ENCODE results near the gene NLE1.

DNA sequence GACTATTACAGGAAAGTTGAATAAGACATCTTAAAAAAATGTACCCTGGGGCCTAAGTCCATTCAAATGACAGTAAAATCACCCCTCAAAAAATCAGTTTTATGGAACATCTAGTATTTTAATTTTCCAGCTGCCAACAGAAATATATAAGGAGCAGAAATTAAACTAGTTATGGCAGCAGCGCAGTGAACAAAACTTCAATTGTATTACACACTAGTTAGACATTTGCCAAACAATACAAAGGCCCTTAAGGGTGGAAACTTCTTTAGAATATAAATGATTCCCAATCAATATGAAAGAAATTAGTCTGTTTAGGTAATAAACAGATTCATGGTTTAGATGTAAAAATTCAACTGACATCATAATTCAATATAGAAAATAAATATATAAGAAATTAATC lies 60.5 kb downstream of the NLE1 start:
- no peak for TF ChIP-seq EZH2 (IDR thresholded peaks at IDR 0.05; ENCODE audit: borderline replicate concordance, insufficient read depth, low read length, poor library complexity, severe bottlenecking)
- no peak for TF ChIP-seq RAD21 (conservative IDR thresholded peaks at IDR 0.05)
- no peak for TF ChIP-seq CTCF (IDR thresholded peaks at IDR 0.05; ENCODE audit: poor library complexity, severe bottlenecking)
- no peak for TF ChIP-seq MXI1 (conservative IDR thresholded peaks at IDR 0.05; ENCODE audit: poor library complexity, severe bottlenecking)
- TF ChIP-seq POLR2AphosphoS5 (IDR thresholded peaks at IDR 0.05), result no peak
- no peak for TF ChIP-seq EP300 (conservative IDR thresholded peaks at IDR 0.05; ENCODE audit: poor library complexity, severe bottlenecking)
- TF ChIP-seq TAF1 (IDR thresholded peaks at IDR 0.05; ENCODE audit: low read depth), result no peak
- TF ChIP-seq, protein P1, sequence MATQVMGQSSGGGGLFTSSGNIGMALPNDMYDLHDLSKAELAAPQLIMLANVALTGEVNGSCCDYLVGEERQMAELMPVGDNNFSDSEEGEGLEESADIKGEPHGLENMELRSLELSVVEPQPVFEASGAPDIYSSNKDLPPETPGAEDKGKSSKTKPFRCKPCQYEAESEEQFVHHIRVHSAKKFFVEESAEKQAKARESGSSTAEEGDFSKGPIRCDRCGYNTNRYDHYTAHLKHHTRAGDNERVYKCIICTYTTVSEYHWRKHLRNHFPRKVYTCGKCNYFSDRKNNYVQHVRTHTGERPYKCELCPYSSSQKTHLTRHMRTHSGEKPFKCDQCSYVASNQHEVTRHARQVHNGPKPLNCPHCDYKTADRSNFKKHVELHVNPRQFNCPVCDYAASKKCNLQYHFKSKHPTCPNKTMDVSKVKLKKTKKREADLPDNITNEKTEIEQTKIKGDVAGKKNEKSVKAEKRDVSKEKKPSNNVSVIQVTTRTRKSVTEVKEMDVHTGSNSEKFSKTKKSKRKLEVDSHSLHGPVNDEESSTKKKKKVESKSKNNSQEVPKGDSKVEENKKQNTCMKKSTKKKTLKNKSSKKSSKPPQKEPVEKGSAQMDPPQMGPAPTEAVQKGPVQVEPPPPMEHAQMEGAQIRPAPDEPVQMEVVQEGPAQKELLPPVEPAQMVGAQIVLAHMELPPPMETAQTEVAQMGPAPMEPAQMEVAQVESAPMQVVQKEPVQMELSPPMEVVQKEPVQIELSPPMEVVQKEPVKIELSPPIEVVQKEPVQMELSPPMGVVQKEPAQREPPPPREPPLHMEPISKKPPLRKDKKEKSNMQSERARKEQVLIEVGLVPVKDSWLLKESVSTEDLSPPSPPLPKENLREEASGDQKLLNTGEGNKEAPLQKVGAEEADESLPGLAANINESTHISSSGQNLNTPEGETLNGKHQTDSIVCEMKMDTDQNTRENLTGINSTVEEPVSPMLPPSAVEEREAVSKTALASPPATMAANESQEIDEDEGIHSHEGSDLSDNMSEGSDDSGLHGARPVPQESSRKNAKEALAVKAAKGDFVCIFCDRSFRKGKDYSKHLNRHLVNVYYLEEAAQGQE (IDR thresholded peaks at IDR 0.05; ENCODE audit: borderline replicate concordance), result no peak

Data from neural cell (in vitro differentiated cells).